Trophoblast cell (in vitro differentiated cells and primary cell): ENCODE data around the gene ANXA8L1.
A peak's percentile ranks its signal among the peaks of the same experiment; 100 is the strongest.
"Not testable (repeated sequence)": the region's sequence is repeated elsewhere in the genome, so short reads cannot be mapped to it uniquely, and the experiment has no call there.

ENCODE experiments used
- DNase-seq, 2 donors: peaks; one replicate each; pipeline ENCODE4 v3.0.0-alpha.2; 2016
- H2AFZ ChIP-seq: 2 replicates; pipeline ENCODE4 v1.6.1; 2013; ENCODE audit warnings: low read length, moderate library complexity, mild to moderate bottlenecking; ENCODE audit not compliant: insufficient read depth, poor library complexity
- H2AK5ac ChIP-seq: 2 replicates; pipeline ENCODE4 v1.6.1; 2013; ENCODE audit warnings: mild to moderate bottlenecking, low read length
- H2BK120ac ChIP-seq: 2 replicates; pipeline ENCODE4 v1.6.1; 2013; ENCODE audit warnings: low read length, mild to moderate bottlenecking, moderate library complexity; ENCODE audit not compliant: insufficient read depth, poor library complexity
- H2BK12ac ChIP-seq: 2 replicates; pipeline ENCODE4 v1.6.1; 2013; ENCODE audit warnings: mild to moderate bottlenecking, low read length, moderate library complexity
- H2BK5ac ChIP-seq: 2 replicates; pipeline ENCODE4 v1.6.1; 2013; ENCODE audit warnings: low read length, low read depth, moderate library complexity, mild to moderate bottlenecking; ENCODE audit not compliant: poor library complexity
- H3K14ac ChIP-seq: 2 replicates; pipeline ENCODE4 v1.6.1; 2013; ENCODE audit warnings: mild to moderate bottlenecking, low read length
- H3K18ac ChIP-seq: 2 replicates; pipeline ENCODE4 v1.6.1; 2013; ENCODE audit warnings: mild to moderate bottlenecking, low read length
- H3K23ac ChIP-seq: 2 replicates; pipeline ENCODE4 v1.6.1; 2013; ENCODE audit warnings: low read length
- H3K27ac ChIP-seq: 2 replicates; pipeline ENCODE4 v1.5.1; 2013; ENCODE audit warnings: low read depth, mild to moderate bottlenecking, inconsistent platforms, low read length, moderate library complexity
- H3K27me3 ChIP-seq: 2 replicates; pipeline ENCODE4 v1.6.1; 2013; ENCODE audit warnings: inconsistent platforms, mild to moderate bottlenecking, low read length, moderate library complexity; ENCODE audit not compliant: insufficient read depth
- H3K36me3 ChIP-seq, 2 experiments: 1 replicate in 1 of 2; 2 replicates in 1 of 2; pipeline ENCODE4 v1.6.1; 2013; ENCODE audit warnings: low read length in 2 of 2, mild to moderate bottlenecking in 2 of 2, moderate library complexity in 1 of 2; ENCODE audit not compliant: insufficient read depth in 2 of 2, control insufficient read depth in 1 of 2
- H3K4ac ChIP-seq: 2 replicates; pipeline ENCODE4 v1.6.1; 2013; ENCODE audit warnings: low read depth, mild to moderate bottlenecking, low read length, moderate library complexity
- H3K4me1 ChIP-seq, 2 experiments: 1 replicate in 1 of 2; 2 replicates in 1 of 2; pipeline ENCODE4 v1.6.1; 2013; ENCODE audit warnings: low read length in 2 of 2, mild to moderate bottlenecking in 2 of 2, moderate library complexity in 1 of 2; ENCODE audit not compliant: insufficient read depth in 2 of 2, control insufficient read depth in 1 of 2
- H3K4me2 ChIP-seq: 2 replicates; pipeline ENCODE4 v1.6.1; 2013; ENCODE audit warnings: inconsistent platforms, mild to moderate bottlenecking, low read length, moderate library complexity
- H3K4me3 ChIP-seq: 2 replicates; pipeline ENCODE4 v1.5.1; 2013; ENCODE audit warnings: mild to moderate bottlenecking, low read depth, low read length, inconsistent platforms
- H3K79me1 ChIP-seq: one replicate; pipeline ENCODE4 v1.6.1; 2013; ENCODE audit warnings: low read length
- H3K79me2 ChIP-seq: 2 replicates; pipeline ENCODE4 v1.6.1; 2013; ENCODE audit warnings: low read length, mild to moderate bottlenecking; ENCODE audit not compliant: control insufficient read depth, insufficient read depth, poor library complexity
- H3K9ac ChIP-seq: 2 replicates; pipeline ENCODE4 v1.6.1; 2013; ENCODE audit warnings: mild to moderate bottlenecking, low read length
- H3K9me3 ChIP-seq: 2 replicates; pipeline ENCODE4 v1.6.1; 2013; ENCODE audit warnings: low read depth, mild to moderate bottlenecking, control low read depth, inconsistent platforms, low read length; ENCODE audit not compliant: insufficient read depth
- H4K12ac ChIP-seq: 2 replicates; pipeline ENCODE4 v1.6.1; 2013; ENCODE audit warnings: low read depth, mild to moderate bottlenecking, low read length, moderate library complexity
- H4K8ac ChIP-seq: 2 replicates; pipeline ENCODE4 v1.6.1; 2013; ENCODE audit warnings: low read depth, mild to moderate bottlenecking, low read length, moderate library complexity
- H4K91ac ChIP-seq: one replicate; pipeline ENCODE4 v1.6.1; 2013; ENCODE audit warnings: low read depth, mild to moderate bottlenecking, low read length, moderate library complexity
- WGBS: extraction: QIAGEN DNeasy Blood & Tissue Kit; methylation state at CpG from one replicate; pipeline ENCODE4 v1.1.7; 2013; ENCODE audit warnings: missing lambda C conversion rate; ENCODE audit not compliant: insufficient read length, insufficient coverage; ENCODE audit errors: extremely low coverage; 5-methylcytosine and 5-hydroxymethylcytosine counted together

Gene ANXA8L1

DNA sequence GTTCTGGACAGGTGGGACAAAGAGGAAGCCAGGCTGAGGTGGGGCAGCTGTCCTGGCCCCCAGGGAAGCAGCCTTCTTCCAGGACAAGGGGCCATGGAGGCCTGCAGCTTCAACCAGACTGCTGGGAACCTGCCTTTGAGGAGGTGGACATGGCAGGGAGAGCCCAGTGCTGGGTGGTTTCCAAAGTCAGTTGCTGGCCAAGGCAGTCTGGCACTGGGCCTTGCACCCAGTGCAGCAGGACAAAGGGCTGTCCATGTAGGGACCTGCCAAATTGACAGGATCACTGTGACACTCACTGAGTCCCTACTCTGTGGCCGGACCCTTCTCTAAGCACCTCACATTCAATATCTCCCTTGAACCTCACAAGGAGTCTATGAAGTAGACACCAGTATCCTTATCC lies 1.4 kb downstream of the ANXA8L1 start:
- H3K36me3 ChIP-seq, H3K23ac ChIP-seq, H3K79me2 ChIP-seq, H3K4me2 ChIP-seq, H3K79me1 ChIP-seq, H3K4me3 ChIP-seq, H3K9me3 ChIP-seq, H2BK12ac ChIP-seq, H3K14ac ChIP-seq, H4K12ac ChIP-seq, H2AK5ac ChIP-seq, H2BK5ac ChIP-seq, H3K27me3 ChIP-seq, H4K8ac ChIP-seq, H2BK120ac ChIP-seq, H3K4me1 ChIP-seq, H3K18ac ChIP-seq, H3K9ac ChIP-seq, H3K4ac ChIP-seq, H2AFZ ChIP-seq, DNase-seq: not testable (repeated sequence)
- WGBS, result no CpG with 5 or more reads among the region's 1 CpG
- Histone ChIP-seq H4K91ac (peak overlapping the region; percentile 28), H3K27ac (peak overlapping the region; percentile 47)

DNA sequence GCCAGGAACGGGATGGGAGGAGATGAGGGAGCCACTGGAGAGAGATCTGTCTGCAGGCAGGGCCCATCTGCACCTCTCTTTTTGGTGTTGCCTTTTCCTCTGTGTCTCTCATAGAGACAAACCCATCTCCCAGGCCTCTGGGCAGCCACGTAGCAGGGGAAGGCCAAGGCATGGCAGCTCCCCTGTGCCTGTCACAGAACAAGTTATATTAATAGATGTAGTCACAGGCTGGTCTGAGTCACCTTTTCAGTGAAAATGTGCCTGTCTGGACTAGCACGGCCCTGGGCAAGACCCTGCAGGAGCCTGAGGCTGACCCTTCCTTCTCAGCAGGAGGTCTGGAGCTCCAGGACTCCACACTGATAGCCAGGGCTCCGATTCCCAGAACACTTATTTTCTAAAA lies 2.1 kb downstream of the ANXA8L1 start:
- not testable (repeated sequence) for H3K36me3 ChIP-seq, H3K23ac ChIP-seq, H3K14ac ChIP-seq, DNase-seq, H3K4me1 ChIP-seq, H3K79me2 ChIP-seq, H4K12ac ChIP-seq, H2BK120ac ChIP-seq, H2AFZ ChIP-seq, H3K79me1 ChIP-seq, H4K8ac ChIP-seq, H2AK5ac ChIP-seq, H3K9me3 ChIP-seq, H3K4me3 ChIP-seq, H2BK12ac ChIP-seq, H3K4ac ChIP-seq, H3K27me3 ChIP-seq, H3K4me2 ChIP-seq, H3K18ac ChIP-seq, H3K9ac ChIP-seq
- Histone ChIP-seq H2BK5ac (peak overlapping the region; percentile 57), H4K91ac (peak overlapping the region; percentile 43), H3K27ac (peak overlapping the region; percentile 73)
- no CpG with 5 or more reads among the region's 4 CpGs for WGBS

GRCh38 chr10:46378108-46378507 lies 2.5 kb downstream of the ANXA8L1 start:
- not testable (repeated sequence) for H3K79me1 ChIP-seq, H3K23ac ChIP-seq, H3K14ac ChIP-seq, H2AK5ac ChIP-seq, H3K4me1 ChIP-seq, H3K9me3 ChIP-seq, H2BK5ac ChIP-seq, H3K36me3 ChIP-seq, H3K18ac ChIP-seq, H3K79me2 ChIP-seq, H2AFZ ChIP-seq, DNase-seq, H3K27ac ChIP-seq, H4K8ac ChIP-seq, H3K4me3 ChIP-seq, H2BK12ac ChIP-seq, H3K4ac ChIP-seq, H3K27me3 ChIP-seq, H3K4me2 ChIP-seq, H2BK120ac ChIP-seq, H3K9ac ChIP-seq, H4K12ac ChIP-seq
- WGBS, result no CpG with 5 or more reads among the region's 8 CpGs
- H4K91ac ChIP-seq, result peak overlapping the region; percentile 11

DNA sequence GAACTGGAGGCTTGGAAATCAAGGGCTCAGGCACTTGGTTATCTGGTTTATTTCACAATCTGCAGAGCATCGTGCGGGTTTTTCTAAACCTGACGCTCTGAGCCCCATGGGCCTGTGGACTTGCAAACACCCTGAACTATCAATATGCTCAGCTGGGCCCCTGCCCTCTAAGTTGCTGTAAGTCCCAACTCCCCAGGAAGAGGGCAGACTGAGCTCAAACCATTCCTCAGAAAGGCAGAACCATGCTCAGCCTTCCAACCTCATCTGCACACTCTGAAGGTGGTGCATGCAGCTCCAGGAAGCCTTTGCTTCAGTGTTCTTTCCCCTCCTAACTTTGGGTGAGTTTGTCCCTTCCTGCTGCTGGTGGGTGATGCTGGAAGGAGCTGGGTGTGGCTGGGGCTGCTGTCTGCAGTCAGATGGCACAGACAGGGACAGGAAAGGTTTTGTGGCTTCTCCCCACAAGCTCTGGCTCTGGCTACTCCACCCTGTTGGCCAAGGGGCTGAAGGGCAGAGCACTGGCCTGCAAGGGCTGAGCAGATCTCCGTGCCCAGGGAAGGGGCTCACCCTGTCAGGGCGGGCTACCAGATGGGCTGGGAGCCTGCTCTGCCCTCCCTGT lies 3.8 kb downstream of the ANXA8L1 start:
- WGBS, result no CpG with 5 or more reads among the region's 5 CpGs
- not testable (repeated sequence) for H3K14ac ChIP-seq, H2AK5ac ChIP-seq, H3K9me3 ChIP-seq, H2AFZ ChIP-seq, H4K12ac ChIP-seq, H4K91ac ChIP-seq, H3K4me3 ChIP-seq, H3K9ac ChIP-seq, H2BK120ac ChIP-seq, H3K23ac ChIP-seq, H4K8ac ChIP-seq, H3K79me2 ChIP-seq, H3K27ac ChIP-seq, H3K4me2 ChIP-seq, DNase-seq, H3K79me1 ChIP-seq, H3K18ac ChIP-seq, H3K36me3 ChIP-seq, H2BK5ac ChIP-seq, H3K27me3 ChIP-seq, H3K4me1 ChIP-seq, H2BK12ac ChIP-seq, H3K4ac ChIP-seq
